Gastroesophageal sphincter (tissue), 4 donors: ENCODE measurements around the gene JCAD. TPM values are rescaled to one million over a fixed set of nuclear protein-coding genes. Genes with fewer than 3 reads are reported as not detected.

Experiments used
- ATAC-seq: fragments of 150-250 bp; one replicate; pipeline ENCODE4 v1.9.1; 2016; ENCODE audit warnings: mild to moderate bottlenecking, moderate library complexity
- H3K27ac ChIP-seq, 4 donors: fragments of 200-600 bp; sonication (generic) in 3 of 4; 1 replicate in 3 of 4; 2 replicates in 1 of 4; pipeline ENCODE4 v1.5.1; 2016 to 2019
- H3K27me3 ChIP-seq: fragments of 200-600 bp; sonication (generic); one replicate; pipeline ENCODE4 v1.5.1; 2019
- H3K36me3 ChIP-seq, 2 donors: fragments of 200-600 bp; sonication (generic); one replicate each; pipeline ENCODE4 v1.5.1; 2019; ENCODE audit warnings: control low read depth in 1 of 2
- H3K4me1 ChIP-seq, 3 donors: fragments of 200-600 bp; sonication (generic); 1 replicate in 2 of 3; 2 replicates in 1 of 3; pipeline ENCODE4 v1.5.1; 2016 to 2019; ENCODE audit warnings: control low read depth in 2 of 3
- H3K4me3 ChIP-seq, 2 donors: fragments of 200-600 bp; sonication (generic); one replicate each; pipeline ENCODE4 v1.5.1; 2019; ENCODE audit warnings: mild to moderate bottlenecking in 1 of 2, moderate library complexity in 1 of 2
- H3K9me3 ChIP-seq, 3 donors: fragments of 200-600 bp; sonication (generic); one replicate each; pipeline ENCODE4 v1.5.1; 2017 to 2019; ENCODE audit warnings: control low read depth in 2 of 3
- CTCF ChIP-seq, 4 experiments: fragments of 200-600 bp in 2 of 4; fragments of 450-650 bp in 2 of 4; sonication (generic) in 1 of 4; IDR thresholded peaks; one replicate each; pipeline ENCODE4 v1.5.1; 2017 to 2019; ENCODE audit warnings: antibody characterized with exemption in 4 of 4, mild to moderate bottlenecking in 2 of 4, moderate library complexity in 2 of 4
- EP300 ChIP-seq: sonication (generic); formaldehyde crosslinking; IDR thresholded peaks from one replicate; pipeline ENCODE4 v1.6.1; 2017; ENCODE audit warnings: antibody characterized with exemption, mild to moderate bottlenecking
- POLR2A ChIP-seq, 2 donors: fragments of 450-650 bp; IDR thresholded peaks; one replicate each; pipeline ENCODE4 v1.6.1; 2017; ENCODE audit warnings: antibody characterized with exemption in 2 of 2, mild to moderate bottlenecking in 2 of 2, moderate library complexity in 1 of 2
- POLR2AphosphoS5 ChIP-seq: sonication (generic); formaldehyde crosslinking; IDR thresholded peaks from one replicate; pipeline ENCODE4 v1.6.1; 2017; ENCODE audit warnings: antibody characterized with exemption
- WGBS, 2 donors: methylation state at CpG; one replicate each; pipeline ENCODE4 v1.1.5; 2018; ENCODE audit warnings: low coverage in 1 of 2; 5-methylcytosine and 5-hydroxymethylcytosine counted together
- total RNA-seq, 4 donors: library from RNA; depleted of rRNA; stranded (reverse); fragments of >200 nt; gene quantifications; one replicate each; pipeline ENCODE4 v1.1.0, GENCODE V29; 2016

Gene JCAD
- total RNA-seq, 4 donors from 2014 or later = 21.0 to 66.8 (median 48.6) TPM

- H3K4me1 ChIP-seq = peaks cover 0 to 49% (median 12%) of the 10 kb centered on the region in 3 donors
- ATAC-seq = no peak
- peak overlapping the region in 1 of 2 donors; percentile 82 for H3K4me3 ChIP-seq
- WGBS, 2 donors = 56 to 85% methylated on average over 4 to 5 of the region's 5 CpGs
- peak overlapping the region in 3 of 4 donors; percentile 86 to 90 (median 86) for H3K27ac ChIP-seq
- H3K9me3 ChIP-seq = no peaks in the 10 kb centered on the region
- no peaks in the 10 kb centered on the region for H3K36me3 ChIP-seq
- no peak for TF ChIP-seq CTCF (IDR thresholded peaks at IDR 0.05)
- no peak for TF ChIP-seq EP300
- TF ChIP-seq POLR2AphosphoS5 = no peak
- TF ChIP-seq POLR2A (IDR thresholded peaks at IDR 0.05) = no peak
- no peaks in the 10 kb centered on the region for H3K27me3 ChIP-seq
These were observed 2.0 kb downstream of the JCAD start for GRCh38 chr10:30057421-30057841.

GRCh38 chr10:30056767-30057355, 2.5 kb downstream of the JCAD start:
- no peaks in the 10 kb centered on the region for H3K36me3 ChIP-seq
- ATAC-seq = no peak
- WGBS, 2 donors = 56 to 64% methylated on average over 4 of the region's 4 CpGs

GRCh38 chr10:30056281-30056680, 3.1 kb downstream of the JCAD start:
- no peak for TF ChIP-seq POLR2AphosphoS5
- no peak for TF ChIP-seq POLR2A (IDR thresholded peaks at IDR 0.05)
- no peak for TF ChIP-seq CTCF (IDR thresholded peaks at IDR 0.05)
- no peak for TF ChIP-seq EP300
- no peak overlapping the region for H3K4me3 ChIP-seq
- H3K36me3 ChIP-seq = no peaks in the 10 kb centered on the region
- WGBS, 2 donors = 56 to 89% methylated on average over 1 of the region's 1 CpG
- no peaks in the 10 kb centered on the region for H3K27me3 ChIP-seq
- H3K9me3 ChIP-seq = no peaks in the 10 kb centered on the region
- ATAC-seq = no peak
- H3K4me1 ChIP-seq = peaks cover 0 to 49% (median 12%) of the 10 kb centered on the region in 3 donors
- H3K27ac ChIP-seq = peak overlapping the region; percentile 47 to 90 (median 86)

More at GRCh38 chr10:30056767-30057355, 2.5 kb downstream of the JCAD start:
- Histone ChIP-seq H3K4me1 (peaks cover 0 to 49% (median 12%) of the 10 kb centered on the region in 3 donors), H3K4me3 (peak overlapping the region in 1 of 2 donors; percentile 82), H3K27me3 (no peaks in the 10 kb centered on the region), H3K9me3 (no peaks in the 10 kb centered on the region), H3K27ac (peak overlapping the region; percentile 47 to 90 (median 86))
- TF ChIP-seq CTCF (IDR thresholded peaks at IDR 0.05) (no peak), POLR2AphosphoS5 (no peak), POLR2A (IDR thresholded peaks at IDR 0.05) (no peak), EP300 (no peak)

- H3K27me3 ChIP-seq = no peaks in the 10 kb centered on the region
- ATAC-seq = peak; percentile 52
- H3K36me3 ChIP-seq = no peaks in the 10 kb centered on the region
- no peaks in the 10 kb centered on the region for H3K9me3 ChIP-seq
- peak overlapping the region; percentile 71 to 90 (median 82) for H3K27ac ChIP-seq
- peak; percentile 73 for TF ChIP-seq POLR2AphosphoS5
- no peak for TF ChIP-seq CTCF (IDR thresholded peaks at IDR 0.05)
- TF ChIP-seq EP300 = no peak
- WGBS, 2 donors = 28 to 31% methylated on average over 3 of the region's 3 CpGs
- no peak overlapping the region for H3K4me3 ChIP-seq
- peaks cover 0 to 48% (median 12%) of the 10 kb centered on the region in 3 donors for H3K4me1 ChIP-seq
These were observed 4.1 kb downstream of the JCAD start for GRCh38 chr10:30055226-30055662.

GRCh38 chr10:30052062-30052461, 7.3 kb downstream of the JCAD start:
- TF ChIP-seq POLR2A (IDR thresholded peaks at IDR 0.05) (no peak), EP300 (no peak), POLR2AphosphoS5 (no peak), CTCF (IDR thresholded peaks at IDR 0.05) (no peak)

More at GRCh38 chr10:30052062-30052461, 7.3 kb downstream of the JCAD start:
- 83 to 87% methylated on average over 4 to 5 of the region's 6 CpGs for WGBS, 2 donors
- H3K4me3 ChIP-seq = no peak overlapping the region
- ATAC-seq = no peak
- H3K27me3 ChIP-seq = no peaks in the 10 kb centered on the region
- peaks cover 0 to 30% (median 8%) of the 10 kb centered on the region in 3 donors for H3K4me1 ChIP-seq
- peaks cover 0 to 10% of the 10 kb centered on the region in 2 donors for H3K36me3 ChIP-seq
- no peaks in the 10 kb centered on the region for H3K9me3 ChIP-seq
- H3K27ac ChIP-seq = no peak overlapping the region
